CD1c-positive myeloid dendritic cell (primary cell): ENCODE measurements around the gene ASAP3.

ENCODE experiments used
- DNase-seq: peaks from one replicate; pipeline ENCODE4 v3.0.0-alpha.2; 2016; ENCODE audit errors: extremely low spot score

ASAP3 gene

GRCh38 chr1:23483321-23484252 is at the start of gene ASAP3:
Gene ASAP3, minus strand, starts transcription at chr1:23484179. Its CDS starts 46 bp downstream, at chr1:23484133.
- DNase-seq = no peak

GRCh38 chr1:23533246-23534023 is 49.5 kb upstream of the ASAP3 start:
- peak; percentile 92 for DNase-seq

GRCh38 chr1:23531562-23532094 is 47.6 kb upstream of the ASAP3 start:
- DNase-seq = peak; percentile 40

- peak; percentile 88 for DNase-seq
Measured at GRCh38 chr1:23530747-23531561, 47.0 kb upstream of the ASAP3 start, which contains the start of gene E2F2. Gene E2F2, minus strand, starts transcription at chr1:23531233. Its CDS starts 440 bp downstream, at chr1:23530793.

- DNase-seq = no peak
Measured at GRCh38 chr1:23530087-23530746, 46.2 kb upstream of the ASAP3 start.

- DNase-seq = no peak
Measured at GRCh38 chr1:23529146-23530086, 45.4 kb upstream of the ASAP3 start.

- peak; percentile 96 for DNase-seq
Measured at GRCh38 chr1:23528250-23528978, 44.4 kb upstream of the ASAP3 start.

GRCh38 chr1:23527900-23528249 is 43.9 kb upstream of the ASAP3 start:
- no peak for DNase-seq

- DNase-seq = peak; percentile 59
Measured at GRCh38 chr1:23527366-23527765, 43.4 kb upstream of the ASAP3 start.

- no peak for DNase-seq
Measured at GRCh38 chr1:23526329-23527041, 42.5 kb upstream of the ASAP3 start.

GRCh38 chr1:23525558-23526250 is 41.7 kb upstream of the ASAP3 start:
- no peak for DNase-seq

GRCh38 chr1:23524716-23525401 is 40.9 kb upstream of the ASAP3 start:
- DNase-seq = no peak

GRCh38 chr1:23524163-23524562 is 40.2 kb upstream of the ASAP3 start:
- no peak for DNase-seq

- DNase-seq = peak; percentile 82
Measured at GRCh38 chr1:23522244-23522982, 38.4 kb upstream of the ASAP3 start.

- no peak for DNase-seq
Measured at GRCh38 chr1:23521588-23521987, 37.6 kb upstream of the ASAP3 start.

GRCh38 chr1:23517581-23517980 is 33.6 kb upstream of the ASAP3 start:
- no peak for DNase-seq

GRCh38 chr1:23515905-23516304 is 31.9 kb upstream of the ASAP3 start:
- DNase-seq = no peak
